ENCODE measurements around the gene MFN2.

Gene MFN2

GRCh38 chr1:11963622-11964021 is 16.6 kb upstream of the MFN2 start:
- Histone ChIP-seq H3K36me3 (peaks cover 55% of the 10 kb centered on the region), H3K27ac (peak overlapping the region; percentile 40), H3K4me1 (ENCODE audit: control insufficient read depth in 1 of 2, insufficient read depth in 1 of 2, low read depth in 1 of 2, low read length in 1 of 2) (peaks cover 25 to 27% of the 10 kb centered on the region in 2 experiments), H3K27me3 (no peaks in the 10 kb centered on the region), H3K9me3 (no peaks in the 10 kb centered on the region), H3K4me3 (ENCODE audit: low read depth in 1 of 2, low read length in 1 of 2) (no peak overlapping the region)
- TF ChIP-seq, protein P1, sequence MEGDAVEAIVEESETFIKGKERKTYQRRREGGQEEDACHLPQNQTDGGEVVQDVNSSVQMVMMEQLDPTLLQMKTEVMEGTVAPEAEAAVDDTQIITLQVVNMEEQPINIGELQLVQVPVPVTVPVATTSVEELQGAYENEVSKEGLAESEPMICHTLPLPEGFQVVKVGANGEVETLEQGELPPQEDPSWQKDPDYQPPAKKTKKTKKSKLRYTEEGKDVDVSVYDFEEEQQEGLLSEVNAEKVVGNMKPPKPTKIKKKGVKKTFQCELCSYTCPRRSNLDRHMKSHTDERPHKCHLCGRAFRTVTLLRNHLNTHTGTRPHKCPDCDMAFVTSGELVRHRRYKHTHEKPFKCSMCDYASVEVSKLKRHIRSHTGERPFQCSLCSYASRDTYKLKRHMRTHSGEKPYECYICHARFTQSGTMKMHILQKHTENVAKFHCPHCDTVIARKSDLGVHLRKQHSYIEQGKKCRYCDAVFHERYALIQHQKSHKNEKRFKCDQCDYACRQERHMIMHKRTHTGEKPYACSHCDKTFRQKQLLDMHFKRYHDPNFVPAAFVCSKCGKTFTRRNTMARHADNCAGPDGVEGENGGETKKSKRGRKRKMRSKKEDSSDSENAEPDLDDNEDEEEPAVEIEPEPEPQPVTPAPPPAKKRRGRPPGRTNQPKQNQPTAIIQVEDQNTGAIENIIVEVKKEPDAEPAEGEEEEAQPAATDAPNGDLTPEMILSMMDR (IDR thresholded peaks at IDR 0.05) = no peak

- H3K36me3 ChIP-seq = peaks cover 60% of the 10 kb centered on the region
Observed at GRCh38 chr1:11964656-11965055, 15.6 kb upstream of the MFN2 start.

GRCh38 chr1:11967028-11967547 is 13.2 kb upstream of the MFN2 start:
- H3K27ac ChIP-seq = peak overlapping the region; percentile 46

More at GRCh38 chr1:11964656-11965055, 15.6 kb upstream of the MFN2 start:
- peaks cover 25 to 27% of the 10 kb centered on the region in 2 experiments for H3K4me1 ChIP-seq (ENCODE audit: control insufficient read depth in 1 of 2, insufficient read depth in 1 of 2, low read depth in 1 of 2, low read length in 1 of 2)
- H3K9me3 ChIP-seq = no peaks in the 10 kb centered on the region
- H3K4me3 ChIP-seq (ENCODE audit: low read depth in 1 of 2, low read length in 1 of 2) = no peak overlapping the region
- H3K27ac ChIP-seq = no peak overlapping the region
- TF ChIP-seq, protein P1 (IDR thresholded peaks at IDR 0.05) = no peak
- H3K27me3 ChIP-seq = no peaks in the 10 kb centered on the region

DNA sequence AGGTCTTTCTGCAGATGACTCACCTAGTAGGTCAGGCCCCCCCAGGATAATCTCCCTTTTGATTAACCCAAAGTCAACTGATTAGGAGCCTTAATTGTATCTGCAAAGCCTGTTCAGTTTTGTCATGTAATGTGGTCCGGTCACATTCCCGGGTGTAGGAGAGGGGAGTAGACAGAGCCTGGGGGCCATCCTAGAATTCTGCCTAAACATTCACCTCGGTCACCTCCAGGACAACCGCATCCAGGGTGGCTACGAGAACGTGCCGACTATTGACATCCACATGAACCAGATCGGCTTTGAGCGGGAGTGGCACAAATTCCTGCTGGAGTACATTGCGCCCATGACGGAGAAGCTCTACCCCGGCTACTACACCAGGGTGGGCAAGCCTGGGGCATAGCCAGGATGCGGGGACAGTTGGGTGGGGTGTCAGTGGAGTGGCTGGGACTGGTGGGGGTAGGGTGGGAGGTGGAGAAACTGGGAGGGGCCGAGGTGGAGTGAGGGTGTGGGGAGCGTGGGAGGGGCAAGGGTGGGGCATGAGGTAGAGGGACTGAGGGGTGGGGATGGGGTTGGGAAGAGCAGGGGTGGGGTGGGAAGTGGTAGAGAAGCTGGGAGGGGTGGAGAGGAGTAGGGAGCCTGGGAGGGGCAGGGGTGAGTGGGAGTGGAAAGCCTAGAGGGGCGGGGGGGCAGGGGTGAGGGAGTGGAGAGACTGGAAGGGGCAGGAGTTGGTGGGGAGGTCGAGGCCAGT is 9.6 kb upstream of the MFN2 start:
- TF ChIP-seq, protein P1 (IDR thresholded peaks at IDR 0.05) = no peak
- no peak overlapping the region for H3K27ac ChIP-seq
- H3K27me3 ChIP-seq = no peaks in the 10 kb centered on the region
- no peaks in the 10 kb centered on the region for H3K9me3 ChIP-seq
- no peak overlapping the region for H3K4me3 ChIP-seq (ENCODE audit: low read depth in 1 of 2, low read length in 1 of 2)
- peaks cover 0 to 3% of the 10 kb centered on the region in 2 experiments for H3K4me1 ChIP-seq (ENCODE audit: control insufficient read depth in 1 of 2, insufficient read depth in 1 of 2, low read depth in 1 of 2, low read length in 1 of 2)
- peaks cover 80% of the 10 kb centered on the region for H3K36me3 ChIP-seq

More at GRCh38 chr1:11967028-11967547, 13.2 kb upstream of the MFN2 start:
- H3K27me3 ChIP-seq = no peaks in the 10 kb centered on the region
- no peaks in the 10 kb centered on the region for H3K9me3 ChIP-seq
- H3K4me3 ChIP-seq (ENCODE audit: low read depth in 1 of 2, low read length in 1 of 2) = no peak overlapping the region
- H3K4me1 ChIP-seq (ENCODE audit: control insufficient read depth in 1 of 2, insufficient read depth in 1 of 2, low read depth in 1 of 2, low read length in 1 of 2) = peaks cover 3 to 4% of the 10 kb centered on the region in 2 experiments
- H3K36me3 ChIP-seq = peaks cover 76% of the 10 kb centered on the region
- TF ChIP-seq, protein P1 (IDR thresholded peaks at IDR 0.05) = peak; percentile 60

DNA sequence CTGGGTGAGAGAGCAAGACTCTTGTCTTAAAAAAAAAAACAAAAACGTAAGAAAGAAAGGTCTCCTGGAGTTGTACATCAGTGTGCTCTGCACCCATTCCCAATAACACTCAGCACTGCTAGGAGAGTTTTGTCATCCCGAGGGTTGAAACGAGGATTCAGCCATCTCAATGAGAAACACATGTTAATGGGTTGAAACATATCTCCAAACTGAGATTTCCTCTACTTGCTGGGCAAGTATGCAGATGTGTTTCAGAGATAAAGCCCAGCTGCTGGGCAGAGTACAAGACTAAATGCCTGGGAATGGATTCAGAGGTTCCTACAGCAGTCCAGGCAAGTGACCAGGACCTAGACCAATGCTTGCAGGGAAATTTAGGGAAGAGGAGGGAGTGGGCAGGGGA is 2.6 kb upstream of the MFN2 start:
- Histone ChIP-seq H3K36me3 (peaks cover 39% of the 10 kb centered on the region), H3K27ac (peak overlapping the region; percentile 71), H3K4me1 (ENCODE audit: control insufficient read depth in 1 of 2, insufficient read depth in 1 of 2, low read depth in 1 of 2, low read length in 1 of 2) (peaks cover 45 to 47% of the 10 kb centered on the region in 2 experiments), H3K27me3 (no peaks in the 10 kb centered on the region), H3K4me3 (ENCODE audit: low read depth in 1 of 2, low read length in 1 of 2) (no peak overlapping the region), H3K9me3 (no peaks in the 10 kb centered on the region)
- TF ChIP-seq, protein P1 (IDR thresholded peaks at IDR 0.05) = no peak

Data from neutrophil (primary cell).